PC-3 (cell line): Measurements from ENCODE around the gene SPEF2. TPM values are rescaled to one million over a fixed set of nuclear protein-coding genes. Genes with fewer than 3 reads are reported as not detected.

Experiments used
- ATAC-seq: fragments of 200-7000 bp; cut with Tn5 transposase; 2 replicates; pipeline ENCODE4 v1.9.1; 2020; ENCODE audit warnings: mild to moderate bottlenecking, moderate library complexity
- BruUV-seq: library from RNA; stranded (reverse); fragments of 400-500 nt; replicated peaks from 2 replicates; lab custom pipeline; 2021; lab: Mats Ljungman, UMichigan
- CTCF ChIA-PET: fragments of 300-600 bp; sonication (Branson Sonifier 250); formaldehyde crosslinking; loops from one replicate; lab custom pipeline; 2022; ENCODE audit warnings: antibody characterized with exemption; lab: Charles Lee
- POLR2A ChIA-PET: fragments of 300-600 bp; sonication (Branson Sonifier 250); formaldehyde crosslinking; loops from one replicate; lab custom pipeline; 2022; ENCODE audit warnings: antibody characterized with exemption; ENCODE audit not compliant: unreplicated experiment; lab: Charles Lee
- DNase-seq: peaks from one replicate; pipeline ENCODE4 v3.0.0-alpha.2; 2015
- H2AFZ ChIP-seq: fragments of 300-600 bp; sonication (generic); 2 replicates; pipeline ENCODE4 v1.6.0; 2016; ENCODE audit warnings: antibody characterized with exemption, low read length
- H3F3A ChIP-seq: fragments of 300-600 bp; sonication (generic); one replicate; pipeline ENCODE4 v1.6.0; 2017; ENCODE audit warnings: antibody characterized with exemption, low read length, control low read depth, mild to moderate bottlenecking; ENCODE audit not compliant: unreplicated experiment
- H3K27ac ChIP-seq: fragments of 300-600 bp; sonication (generic); 2 replicates; pipeline ENCODE4 v1.5.1; 2016; ENCODE audit warnings: mild to moderate bottlenecking, low read length
- H3K27me3 ChIP-seq: fragments of 300-600 bp; sonication (generic); 2 replicates; pipeline ENCODE4 v1.6.1; 2016; ENCODE audit warnings: low read length, mixed read lengths
- H3K36me3 ChIP-seq: fragments of 300-600 bp; sonication (generic); 2 replicates; pipeline ENCODE4 v1.6.1; 2016; ENCODE audit warnings: low read depth, mixed run types, low read length, mixed read lengths
- H3K4me1 ChIP-seq: fragments of 300-600 bp; sonication (generic); 2 replicates; pipeline ENCODE4 v1.5.1; 2016; ENCODE audit warnings: low read length; ENCODE audit not compliant: insufficient read depth
- H3K4me2 ChIP-seq: fragments of 300-600 bp; sonication (generic); 2 replicates; pipeline ENCODE4 v1.6.0; 2016; ENCODE audit warnings: low read length
- H3K4me3 ChIP-seq: fragments of 300-600 bp; sonication (generic); 2 replicates; pipeline ENCODE4 v1.5.1; 2016; ENCODE audit warnings: mild to moderate bottlenecking, low read length, mixed read lengths
- H3K79me2 ChIP-seq: fragments of 300-600 bp; sonication (generic); 2 replicates; pipeline ENCODE4 v1.6.1; 2017; ENCODE audit warnings: low read length, mixed read lengths
- H3K9ac ChIP-seq: fragments of 300-600 bp; sonication (generic); 2 replicates; pipeline ENCODE4 v1.6.0; 2016; ENCODE audit warnings: mild to moderate bottlenecking, low read length
- H3K9me2 ChIP-seq: fragments of 300-600 bp; sonication (generic); replicated peaks from 2 replicates; pipeline ENCODE4 v1.6.1; 2016; ENCODE audit warnings: mixed run types, low read length, mixed read lengths
- H3K9me3 ChIP-seq: fragments of 300-600 bp; sonication (generic); 2 replicates; pipeline ENCODE4 v1.6.1; 2016; ENCODE audit warnings: low read length, mixed read lengths
- H4K20me1 ChIP-seq: fragments of 300-600 bp; sonication (generic); 2 replicates; pipeline ENCODE4 v1.6.1; 2016; ENCODE audit warnings: low read length, mixed read lengths
- EZH2 ChIP-seq: fragments of 300-600 bp; sonication (generic); IDR thresholded peaks from one replicate; pipeline ENCODE4 v1.6.1; 2017; ENCODE audit warnings: antibody characterized with exemption, mild to moderate bottlenecking, low read length; ENCODE audit not compliant: unreplicated experiment
- EZH2phosphoT487 ChIP-seq: fragments of 300-600 bp; sonication (generic); IDR thresholded peaks from 2 replicates; pipeline ENCODE4 v1.6.1; 2018; ENCODE audit warnings: mild to moderate bottlenecking, antibody characterized with exemption, low read length, borderline replicate concordance
- intact Hi-C: fragments of 100-400 bp; cut with micrococcal nuclease; formaldehyde crosslinking; loops from 2 replicates; pipeline ENCODE4 v1.9.0; 2023
- total RNA-seq: library from RNA; depleted of rRNA; stranded (reverse); fragments of >200 nt; gene quantifications from 2 replicates; pipeline ENCODE4 v1.2.3, GENCODE V29; 2014
- TF ChIP-seq, protein P1 (sequence below): fragments of 300-600 bp; sonication (generic); conservative IDR thresholded peaks from 2 replicates; pipeline ENCODE4 v1.5.1; 2017; ENCODE audit warnings: antibody characterized with exemption, low read depth, mild to moderate bottlenecking, low read length

Gene SPEF2
- total RNA-seq, 1 experiment from 2014 or later, result 2.3 TPM

DNA sequence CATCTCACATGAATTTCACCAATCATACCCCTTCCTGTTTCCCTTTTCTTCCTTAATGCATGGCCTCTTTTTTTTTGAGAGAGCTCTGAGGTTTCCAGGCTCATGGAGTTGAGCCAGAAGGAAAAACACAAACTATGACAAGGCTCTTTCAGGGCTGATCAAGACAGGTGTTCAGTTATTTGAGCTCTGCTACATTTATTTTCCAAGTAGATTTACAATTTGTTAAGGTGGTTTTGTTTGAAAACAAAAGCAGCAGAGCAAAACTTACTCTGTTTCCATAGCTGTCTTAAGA is 176.6 kb downstream of the SPEF2 start:
- POLR2A ChIA-PET, result interaction anchor here (0.6 kb wide), 1 partner anchor 21 kb away, joined by 3 read pairs; no protein-coding TSS in a partner anchor
- no peaks in the 10 kb centered on the region for H3K36me3 ChIP-seq
- H3K4me3 ChIP-seq, result no peak overlapping the region
- no peaks in the 10 kb centered on the region for H3K27me3 ChIP-seq
- H2AFZ ChIP-seq, result no peak overlapping the region
- no peaks in the 10 kb centered on the region for H3F3A ChIP-seq
- BruUV-seq, result no TSS peak
- no peaks in the 10 kb centered on the region for H4K20me1 ChIP-seq
- H3K79me2 ChIP-seq, result no peaks in the 10 kb centered on the region
- H3K9ac ChIP-seq, result no peak overlapping the region
- ATAC-seq, result no peak
- DNase-seq, result no peak
- no peak overlapping the region for H3K27ac ChIP-seq
- intact Hi-C loops, result no loop called here
- CTCF ChIA-PET, result no interaction called here
- TF ChIP-seq EZH2phosphoT487 (no peak), EZH2 (no peak)
- TF ChIP-seq, protein P1, sequence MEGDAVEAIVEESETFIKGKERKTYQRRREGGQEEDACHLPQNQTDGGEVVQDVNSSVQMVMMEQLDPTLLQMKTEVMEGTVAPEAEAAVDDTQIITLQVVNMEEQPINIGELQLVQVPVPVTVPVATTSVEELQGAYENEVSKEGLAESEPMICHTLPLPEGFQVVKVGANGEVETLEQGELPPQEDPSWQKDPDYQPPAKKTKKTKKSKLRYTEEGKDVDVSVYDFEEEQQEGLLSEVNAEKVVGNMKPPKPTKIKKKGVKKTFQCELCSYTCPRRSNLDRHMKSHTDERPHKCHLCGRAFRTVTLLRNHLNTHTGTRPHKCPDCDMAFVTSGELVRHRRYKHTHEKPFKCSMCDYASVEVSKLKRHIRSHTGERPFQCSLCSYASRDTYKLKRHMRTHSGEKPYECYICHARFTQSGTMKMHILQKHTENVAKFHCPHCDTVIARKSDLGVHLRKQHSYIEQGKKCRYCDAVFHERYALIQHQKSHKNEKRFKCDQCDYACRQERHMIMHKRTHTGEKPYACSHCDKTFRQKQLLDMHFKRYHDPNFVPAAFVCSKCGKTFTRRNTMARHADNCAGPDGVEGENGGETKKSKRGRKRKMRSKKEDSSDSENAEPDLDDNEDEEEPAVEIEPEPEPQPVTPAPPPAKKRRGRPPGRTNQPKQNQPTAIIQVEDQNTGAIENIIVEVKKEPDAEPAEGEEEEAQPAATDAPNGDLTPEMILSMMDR, result no peak
- no peaks in the 10 kb centered on the region for H3K4me1 ChIP-seq
- H3K4me2 ChIP-seq, result no peak overlapping the region
- H3K9me2 ChIP-seq, result no peaks in the 10 kb centered on the region
- H3K9me3 ChIP-seq, result no peaks in the 10 kb centered on the region

DNA sequence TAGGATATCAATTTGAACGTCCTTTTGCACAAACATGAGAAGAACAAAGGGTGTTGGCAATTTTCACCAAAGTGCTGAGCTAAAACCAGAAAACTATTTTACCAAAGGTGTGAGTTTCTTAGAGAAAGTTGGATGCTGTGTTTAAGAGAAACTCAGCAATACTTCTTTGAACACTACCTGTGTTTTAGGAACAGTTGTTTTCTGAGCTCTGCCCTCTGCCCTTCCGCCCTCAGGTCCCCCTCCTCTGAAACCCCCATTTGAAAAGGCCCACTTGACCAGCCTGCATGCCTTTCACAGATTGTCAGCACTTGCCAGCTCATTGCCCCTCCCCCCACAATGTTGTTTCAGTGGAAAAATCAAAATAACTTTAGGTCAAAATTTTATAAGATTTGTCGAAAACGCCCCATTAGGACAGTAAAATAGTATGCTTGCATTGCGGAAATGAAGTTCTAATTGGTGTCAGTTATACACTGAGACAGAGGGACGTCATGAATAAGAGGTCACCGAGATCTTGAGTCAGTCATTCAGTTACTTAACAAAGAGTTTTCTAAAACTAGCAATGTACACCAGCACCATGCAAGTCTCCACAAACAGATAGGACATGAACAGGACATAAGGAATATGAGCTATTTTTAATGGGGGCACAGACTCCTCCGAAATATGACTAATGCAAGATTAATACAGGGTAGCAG is 177.2 kb downstream of the SPEF2 start:
- H3K4me1 ChIP-seq, result no peaks in the 10 kb centered on the region
- H3K9ac ChIP-seq, result no peak overlapping the region
- no peak overlapping the region for H3K4me2 ChIP-seq
- BruUV-seq, result no TSS peak
- H3F3A ChIP-seq, result no peaks in the 10 kb centered on the region
- ATAC-seq (no peak), DNase-seq (no peak)
- no peak overlapping the region for H2AFZ ChIP-seq
- H3K27me3 ChIP-seq, result no peaks in the 10 kb centered on the region
- no peaks in the 10 kb centered on the region for H3K36me3 ChIP-seq
- TF ChIP-seq EZH2, result no peak
- TF ChIP-seq, protein P1, result no peak
- TF ChIP-seq EZH2phosphoT487, result no peak
- H3K4me3 ChIP-seq, result no peak overlapping the region
- no peaks in the 10 kb centered on the region for H3K9me3 ChIP-seq
- no peak overlapping the region for H3K27ac ChIP-seq
- ChIA-PET CTCF (no interaction called here), POLR2A (interaction anchor here (0.6 kb wide), 1 partner anchor 21 kb away, joined by 3 read pairs; no protein-coding TSS in a partner anchor)
- intact Hi-C loops, result no loop called here
- no peaks in the 10 kb centered on the region for H3K79me2 ChIP-seq
- H4K20me1 ChIP-seq, result no peaks in the 10 kb centered on the region
- no peaks in the 10 kb centered on the region for H3K9me2 ChIP-seq

DNA sequence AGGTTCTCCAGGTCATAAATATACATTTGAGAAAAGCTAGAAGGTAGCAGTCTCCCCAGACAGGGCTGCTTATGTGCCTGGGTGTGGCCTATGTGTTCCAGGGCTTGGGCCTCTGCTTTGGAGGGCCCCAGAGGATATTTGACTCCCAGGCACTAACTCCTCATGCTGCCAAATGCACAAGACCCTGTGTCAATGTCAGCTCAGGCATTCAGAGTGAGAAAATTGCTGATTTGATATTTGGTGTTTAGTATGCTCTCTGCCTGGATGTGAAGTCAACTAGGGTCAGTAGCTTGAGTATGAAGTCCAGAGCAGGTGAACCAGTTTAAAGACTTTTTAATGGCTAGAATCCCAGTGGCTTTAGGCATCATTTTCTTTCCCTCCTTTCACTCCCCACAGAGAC is 181.5 kb downstream of the SPEF2 start:
- no peak overlapping the region for H3K27ac ChIP-seq
- no peaks in the 10 kb centered on the region for H3K4me1 ChIP-seq
- H3K9me3 ChIP-seq, result no peaks in the 10 kb centered on the region
- intact Hi-C loops, result no loop called here
- no peak for ATAC-seq
- no peaks in the 10 kb centered on the region for H3K27me3 ChIP-seq
- H3K79me2 ChIP-seq, result no peaks in the 10 kb centered on the region
- no peak overlapping the region for H3K9ac ChIP-seq
- H3K9me2 ChIP-seq, result no peaks in the 10 kb centered on the region
- CTCF ChIA-PET, result no interaction called here
- no peak overlapping the region for H3K4me3 ChIP-seq
- POLR2A ChIA-PET, result interaction anchor here (0.6 kb wide), 1 partner anchor 9 kb away, joined by 4 read pairs; no protein-coding TSS in a partner anchor
- no peaks in the 10 kb centered on the region for H4K20me1 ChIP-seq
- no peak for TF ChIP-seq EZH2
- TF ChIP-seq, protein P1, result no peak
- TF ChIP-seq EZH2phosphoT487, result no peak
- no peak for DNase-seq
- no peaks in the 10 kb centered on the region for H3F3A ChIP-seq
- H3K4me2 ChIP-seq, result no peak overlapping the region
- H3K36me3 ChIP-seq, result no peaks in the 10 kb centered on the region
- H2AFZ ChIP-seq, result no peak overlapping the region
- BruUV-seq, result no TSS peak
